Stomach smooth muscle (tissue), 2 donors: ENCODE measurements around the gene STK11IP.

Source experiments
- H3K27ac ChIP-seq: one replicate; pipeline ENCODE4 v1.7.0; 2013; ENCODE audit warnings: mild to moderate bottlenecking, low read length, inconsistent platforms
- H3K27me3 ChIP-seq, 2 donors: one replicate each; pipeline ENCODE4 v1.7.0; 2013; ENCODE audit warnings: low read length in 2 of 2; ENCODE audit not compliant: insufficient read depth in 2 of 2, control insufficient read depth in 1 of 2
- H3K36me3 ChIP-seq, 2 donors: one replicate each; pipeline ENCODE4 v1.7.0; 2013; ENCODE audit warnings: low read length in 2 of 2; ENCODE audit not compliant: control insufficient read depth in 2 of 2, insufficient read depth in 2 of 2
- H3K4me1 ChIP-seq: one replicate; pipeline ENCODE4 v1.7.0; 2013; ENCODE audit warnings: low read length; ENCODE audit not compliant: control insufficient read depth, insufficient read depth
- H3K4me3 ChIP-seq, 2 donors: one replicate each; pipeline ENCODE4 v1.7.0; 2013; ENCODE audit warnings: low read length in 2 of 2
- H3K9ac ChIP-seq, 2 donors: one replicate each; pipeline ENCODE4 v1.7.0; 2013; ENCODE audit warnings: low read length in 2 of 2, mild to moderate bottlenecking in 1 of 2
- H3K9me3 ChIP-seq, 2 donors: one replicate each; pipeline ENCODE4 v1.7.0; 2013; ENCODE audit warnings: low read length in 2 of 2; ENCODE audit not compliant: control insufficient read depth in 2 of 2
- donor health status: healthy.
- donor health status: Pancreatic carcinoma.

STK11IP gene

DNA sequence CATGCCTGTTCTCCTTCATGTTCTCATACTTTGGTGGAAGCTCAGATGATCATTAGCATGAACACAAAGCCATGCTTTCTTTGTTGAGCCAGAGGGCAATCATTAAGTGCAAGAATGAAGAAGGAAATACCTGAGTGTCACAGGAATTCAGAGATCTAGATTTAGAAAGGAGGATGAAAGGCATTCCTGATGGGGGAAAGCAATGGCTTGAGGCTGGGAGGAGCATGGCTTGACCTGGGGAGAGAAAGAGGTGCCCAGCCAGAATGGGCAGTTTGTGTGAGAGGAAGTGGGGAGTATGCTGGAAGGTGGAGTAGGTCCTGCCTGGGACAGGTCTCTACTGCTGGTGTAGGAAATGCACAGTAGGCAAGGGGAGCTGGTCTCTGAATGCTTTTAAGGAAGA is 64.9 kb downstream of the STK11IP start:
- H3K4me1 ChIP-seq = peaks cover 15% of the 10 kb centered on the region
- H3K27ac ChIP-seq = no peak overlapping the region
- no peak overlapping the region for H3K4me3 ChIP-seq
- peaks cover 0 to 3% of the 10 kb centered on the region in 2 donors for H3K9me3 ChIP-seq
- H3K9ac ChIP-seq = no peak overlapping the region
- no peaks in the 10 kb centered on the region for H3K27me3 ChIP-seq
- H3K36me3 ChIP-seq = no peaks in the 10 kb centered on the region

- peaks cover 0 to 3% of the 10 kb centered on the region in 2 donors for H3K9me3 ChIP-seq
- no peaks in the 10 kb centered on the region for H3K36me3 ChIP-seq
- H3K4me3 ChIP-seq = no peak overlapping the region
- H3K4me1 ChIP-seq = peaks cover 15% of the 10 kb centered on the region
- H3K9ac ChIP-seq = no peak overlapping the region
- H3K27me3 ChIP-seq = no peaks in the 10 kb centered on the region
- H3K27ac ChIP-seq = no peak overlapping the region
Measured at GRCh38 chr2:219663116-219663762, 65.6 kb downstream of the STK11IP start.

- Histone ChIP-seq H3K27ac (no peak overlapping the region), H3K27me3 (peaks cover 0 to 3% of the 10 kb centered on the region in 2 donors), H3K4me3 (no peak overlapping the region), H3K9me3 (peaks cover 0 to 3% of the 10 kb centered on the region in 2 donors), H3K9ac (no peak overlapping the region), H3K36me3 (no peaks in the 10 kb centered on the region), H3K4me1 (peaks cover 15% of the 10 kb centered on the region)
Measured at GRCh38 chr2:219664041-219664440, 66.4 kb downstream of the STK11IP start.

GRCh38 chr2:219664944-219665343 is 67.3 kb downstream of the STK11IP start:
- Histone ChIP-seq H3K9ac (no peak overlapping the region), H3K9me3 (peaks cover 0 to 3% of the 10 kb centered on the region in 2 donors), H3K4me3 (no peak overlapping the region), H3K27me3 (peaks cover 0 to 3% of the 10 kb centered on the region in 2 donors), H3K27ac (no peak overlapping the region), H3K4me1 (peaks cover 15% of the 10 kb centered on the region), H3K36me3 (no peaks in the 10 kb centered on the region)

DNA sequence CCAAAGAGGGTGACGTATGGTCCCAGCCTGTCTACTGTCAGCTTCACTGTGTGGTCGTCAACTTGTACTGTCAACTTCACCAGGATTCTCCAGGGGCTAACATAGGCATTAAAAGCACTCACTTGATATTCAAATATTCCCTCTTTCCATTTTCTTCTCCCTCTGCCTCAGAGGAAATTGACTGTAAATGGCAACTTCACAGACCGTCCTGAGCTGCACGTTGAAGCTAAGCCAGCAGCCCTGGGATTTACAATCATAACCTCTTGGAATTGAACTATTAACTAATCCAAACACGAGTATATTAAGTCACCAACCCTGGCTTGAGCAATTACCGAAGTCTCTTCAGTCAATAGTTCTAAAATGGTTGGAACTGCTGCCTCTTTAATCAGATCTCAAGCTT is 68.3 kb downstream of the STK11IP start:
- H3K27ac ChIP-seq = no peak overlapping the region
- no peaks in the 10 kb centered on the region for H3K36me3 ChIP-seq
- peaks cover 15% of the 10 kb centered on the region for H3K4me1 ChIP-seq
- H3K4me3 ChIP-seq = no peak overlapping the region
- peaks cover 0 to 3% of the 10 kb centered on the region in 2 donors for H3K9me3 ChIP-seq
- peaks cover 0 to 3% of the 10 kb centered on the region in 2 donors for H3K27me3 ChIP-seq
- no peak overlapping the region for H3K9ac ChIP-seq
